GM23338 (cell line): ENCODE measurements around the gene TBC1D2B. TPM values are rescaled to one million over a fixed set of nuclear protein-coding genes. Genes with fewer than 3 reads are reported as not detected.

Experiments
- ATAC-seq: fragments of 200-7000 bp; cut with Tn5 transposase; 3 replicates; pipeline ENCODE4 v1.9.1; 2020
- DNase-seq: peaks from one replicate; pipeline ENCODE4 v3.0.0-alpha.2; 2015; ENCODE audit warnings: low spot score
- H2AFZ ChIP-seq: fragments of 200-600 bp; sonication (generic); 2 replicates; pipeline ENCODE4 v1.8.0; 2016; ENCODE audit warnings: antibody characterized with exemption, mild to moderate bottlenecking, moderate library complexity
- H3F3A ChIP-seq: fragments of 200-600 bp; sonication (generic); replicated peaks from 2 replicates; pipeline ENCODE4 v1.8.0; 2017; ENCODE audit warnings: antibody characterized with exemption, mixed run types, low read depth
- H3K27ac ChIP-seq: fragments of 200-600 bp; sonication (generic); 2 replicates; pipeline ENCODE4 v1.6.1; 2016; ENCODE audit warnings: low read depth
- H3K27me3 ChIP-seq: fragments of 200-600 bp; sonication (generic); 2 replicates; pipeline ENCODE4 v1.8.0; 2016; ENCODE audit warnings: mild to moderate bottlenecking, mixed run types, moderate library complexity; ENCODE audit not compliant: insufficient read depth
- H3K36me3 ChIP-seq: fragments of 200-600 bp; sonication (generic); 2 replicates; pipeline ENCODE4 v1.8.0; 2016; ENCODE audit warnings: mild to moderate bottlenecking; ENCODE audit not compliant: insufficient read depth
- H3K4me1 ChIP-seq: fragments of 200-600 bp; sonication (generic); 2 replicates; pipeline ENCODE4 v1.8.0; 2016; ENCODE audit warnings: mild to moderate bottlenecking, moderate library complexity; ENCODE audit not compliant: insufficient read depth
- H3K4me2 ChIP-seq: fragments of 200-600 bp; sonication (generic); 2 replicates; pipeline ENCODE4 v1.7.1; 2017; ENCODE audit warnings: mixed run types
- H3K4me3 ChIP-seq: fragments of 200-600 bp; sonication (generic); 2 replicates; pipeline ENCODE4 v1.6.1; 2016; ENCODE audit warnings: mixed run types
- H3K79me2 ChIP-seq: fragments of 200-600 bp; sonication (generic); replicated peaks from 2 replicates; pipeline ENCODE4 v1.8.0; 2017; ENCODE audit warnings: mild to moderate bottlenecking; ENCODE audit not compliant: insufficient read depth
- H3K9me2 ChIP-seq: fragments of 200-600 bp; sonication (generic); 2 replicates; pipeline ENCODE4 v1.8.0; 2017; ENCODE audit not compliant: insufficient read depth
- H4K20me1 ChIP-seq: fragments of 200-600 bp; sonication (generic); replicated peaks from 2 replicates; pipeline ENCODE4 v1.8.0; 2017; ENCODE audit warnings: mild to moderate bottlenecking; ENCODE audit not compliant: insufficient read depth
- H3K27ac Mint-ChIP-seq: 2 replicates; pipeline ENCODE4 v1.8.0; 2020; ENCODE audit warnings: inconsistent platforms, mild to moderate bottlenecking, moderate library complexity, mixed read lengths
- H3K27me3 Mint-ChIP-seq: 3 replicates; pipeline ENCODE4 v1.8.0; 2022; ENCODE audit warnings: low read depth, mild to moderate bottlenecking, moderate library complexity, mixed read lengths, inconsistent platforms; ENCODE audit not compliant: insufficient read depth, poor library complexity
- H3K36me3 Mint-ChIP-seq: 3 replicates; pipeline ENCODE4 v1.8.0; 2021; ENCODE audit warnings: low read depth, mild to moderate bottlenecking, inconsistent platforms, moderate library complexity, mixed read lengths
- H3K4me1 Mint-ChIP-seq: 3 replicates; pipeline ENCODE4 v1.8.0; 2020; ENCODE audit warnings: mild to moderate bottlenecking, inconsistent platforms, mixed read lengths
- H3K4me3 Mint-ChIP-seq: 3 replicates; pipeline ENCODE4 v1.8.0; 2021; ENCODE audit warnings: moderate library complexity, mild to moderate bottlenecking, inconsistent platforms, mixed read lengths
- H3K9me3 Mint-ChIP-seq: 3 replicates; pipeline ENCODE4 v1.8.0; 2020; ENCODE audit warnings: moderate library complexity, mild to moderate bottlenecking, inconsistent platforms, mixed read lengths
- CREB1 ChIP-seq: fragments of 250-450 bp; sonication (Bioruptor Pico); IDR thresholded peaks from 2 replicates; pipeline ENCODE4 v1.5.0; 2020; ENCODE audit warnings: low read depth, mild to moderate bottlenecking, moderate library complexity
- ETS1 ChIP-seq: IDR thresholded peaks from 2 replicates; pipeline ENCODE4 v1.6.1; 2016; ENCODE audit warnings: antibody characterized with exemption
- EZH2 ChIP-seq: fragments of 200-600 bp; sonication (generic); IDR thresholded peaks from one replicate; pipeline ENCODE4 v1.8.0; 2017; ENCODE audit warnings: antibody characterized with exemption, mild to moderate bottlenecking, low read depth; ENCODE audit not compliant: unreplicated experiment
- EZH2phosphoT487 ChIP-seq: fragments of 200-600 bp; sonication (generic); IDR thresholded peaks from one replicate; pipeline ENCODE4 v1.8.1; 2018; ENCODE audit warnings: antibody characterized with exemption; ENCODE audit not compliant: unreplicated experiment
- JUNB ChIP-seq: IDR thresholded peaks from one replicate; pipeline ENCODE4 v1.6.1; 2016; ENCODE audit warnings: antibody characterized with exemption; ENCODE audit not compliant: unreplicated experiment
- NANOG ChIP-seq: IDR thresholded peaks from 2 replicates; pipeline ENCODE4 v1.6.1; 2016; ENCODE audit warnings: antibody characterized with exemption, borderline replicate concordance
- POLR2AphosphoS5 ChIP-seq: IDR thresholded peaks from 2 replicates; pipeline ENCODE4 v1.6.1; 2016; ENCODE audit warnings: antibody characterized with exemption, low read depth
- REST ChIP-seq: IDR thresholded peaks from one replicate; pipeline ENCODE4 v1.6.1; 2018; ENCODE audit warnings: antibody characterized with exemption; ENCODE audit not compliant: unreplicated experiment
- STAT1 ChIP-seq: IDR thresholded peaks from one replicate; pipeline ENCODE4 v1.6.1; 2016; ENCODE audit warnings: antibody characterized with exemption; ENCODE audit not compliant: unreplicated experiment
- ZNF114 ChIP-seq: fragments of 250-450 bp; sonication (Bioruptor Pico); IDR thresholded peaks from 2 replicates; pipeline ENCODE4 v1.5.0; 2020; ENCODE audit warnings: mild to moderate bottlenecking, moderate library complexity
- ZNF331 ChIP-seq: fragments of 250-450 bp; sonication (Bioruptor Pico); IDR thresholded peaks from 2 replicates; pipeline ENCODE4 v1.5.0; 2020; ENCODE audit warnings: low read depth, mild to moderate bottlenecking, moderate library complexity
- polyA plus RNA-seq: library from polyadenylated mRNA; unstranded; fragments of >200 nt; fragmentation: Nextera tagmentation; extraction: Ambion mirVana; gene quantifications from 2 replicates; pipeline ENCODE4 v1.2.1, GENCODE V29; 2016
- total RNA-seq: library from RNA; depleted of rRNA; stranded (reverse); fragments of >200 nt; shearing (Covaris generic); gene quantifications from 2 replicates; pipeline ENCODE4 v1.2.3, GENCODE V29; 2014
- TF ChIP-seq, protein P1 (sequence below), 2 experiments: fragments of 200-600 bp in 1 of 2; sonication (generic) in 1 of 2; conservative IDR thresholded peaks; 2 replicates each; pipeline versions ENCODE4 v1.5.1 to v1.6.1; 2016 to 2017; ENCODE audit warnings: antibody characterized with exemption in 2 of 2, low read depth in 2 of 2, mild to moderate bottlenecking in 2 of 2, moderate library complexity in 1 of 2
- TF ChIP-seq, protein P2 (sequence below): fragments of 250-450 bp; sonication (Bioruptor Pico); IDR thresholded peaks from 2 replicates; pipeline ENCODE4 v1.5.0; 2020; ENCODE audit warnings: mild to moderate bottlenecking, moderate library complexity

TBC1D2B gene
- total and polyA plus RNA-seq, 2 experiments from 2014 or later: 3.6 to 17.8 TPM

- no peak overlapping the region for H3K4me3 Mint-ChIP-seq
- Histone ChIP-seq H3K4me1 (peaks cover 58% of the 10 kb centered on the region), H3K27ac (0 out of 2 replicates have a peak overlapping the region, but pooled peaks have one; percentile 64), H4K20me1 (0 out of 2 replicates have a peak, but pooled peaks cover 8% of the 10 kb centered on the region), H3K4me3 (no peak overlapping the region), H3K79me2 (peaks cover 66% of the 10 kb centered on the region), H2AFZ (no peak overlapping the region), H3F3A (0 out of 2 replicates have a peak, but pooled peaks cover 5% of the 10 kb centered on the region), H3K27me3 (0 out of 2 replicates have a peak, but pooled peaks cover 4% of the 10 kb centered on the region), H3K9me2 (peaks cover 4% of the 10 kb centered on the region; the same call in 1 of the 2 replicates), H3K36me3 (no peaks in the 10 kb centered on the region), H3K4me2 (no peak overlapping the region)
- H3K4me1 Mint-ChIP-seq: peaks cover 49% of the 10 kb centered on the region
- H3K27ac Mint-ChIP-seq: no peak overlapping the region
- ATAC-seq: no peak
- H3K9me3 Mint-ChIP-seq: no peaks in the 10 kb centered on the region
- no peaks in the 10 kb centered on the region for H3K36me3 Mint-ChIP-seq
- H3K27me3 Mint-ChIP-seq: peaks cover 4% of the 10 kb centered on the region
- no peak for TF ChIP-seq REST
- no peak for TF ChIP-seq CREB1 (CRISPR knock-in tag)
- no peak for TF ChIP-seq EZH2
- TF ChIP-seq POLR2AphosphoS5: no peak
- TF ChIP-seq ZNF114: no peak
- TF ChIP-seq NANOG: no peak
- TF ChIP-seq, protein P1, sequence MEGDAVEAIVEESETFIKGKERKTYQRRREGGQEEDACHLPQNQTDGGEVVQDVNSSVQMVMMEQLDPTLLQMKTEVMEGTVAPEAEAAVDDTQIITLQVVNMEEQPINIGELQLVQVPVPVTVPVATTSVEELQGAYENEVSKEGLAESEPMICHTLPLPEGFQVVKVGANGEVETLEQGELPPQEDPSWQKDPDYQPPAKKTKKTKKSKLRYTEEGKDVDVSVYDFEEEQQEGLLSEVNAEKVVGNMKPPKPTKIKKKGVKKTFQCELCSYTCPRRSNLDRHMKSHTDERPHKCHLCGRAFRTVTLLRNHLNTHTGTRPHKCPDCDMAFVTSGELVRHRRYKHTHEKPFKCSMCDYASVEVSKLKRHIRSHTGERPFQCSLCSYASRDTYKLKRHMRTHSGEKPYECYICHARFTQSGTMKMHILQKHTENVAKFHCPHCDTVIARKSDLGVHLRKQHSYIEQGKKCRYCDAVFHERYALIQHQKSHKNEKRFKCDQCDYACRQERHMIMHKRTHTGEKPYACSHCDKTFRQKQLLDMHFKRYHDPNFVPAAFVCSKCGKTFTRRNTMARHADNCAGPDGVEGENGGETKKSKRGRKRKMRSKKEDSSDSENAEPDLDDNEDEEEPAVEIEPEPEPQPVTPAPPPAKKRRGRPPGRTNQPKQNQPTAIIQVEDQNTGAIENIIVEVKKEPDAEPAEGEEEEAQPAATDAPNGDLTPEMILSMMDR (conservative IDR thresholded peaks at IDR 0.05; ENCODE audit: low read depth in 2 of 2): no peak
- TF ChIP-seq, protein P2, sequence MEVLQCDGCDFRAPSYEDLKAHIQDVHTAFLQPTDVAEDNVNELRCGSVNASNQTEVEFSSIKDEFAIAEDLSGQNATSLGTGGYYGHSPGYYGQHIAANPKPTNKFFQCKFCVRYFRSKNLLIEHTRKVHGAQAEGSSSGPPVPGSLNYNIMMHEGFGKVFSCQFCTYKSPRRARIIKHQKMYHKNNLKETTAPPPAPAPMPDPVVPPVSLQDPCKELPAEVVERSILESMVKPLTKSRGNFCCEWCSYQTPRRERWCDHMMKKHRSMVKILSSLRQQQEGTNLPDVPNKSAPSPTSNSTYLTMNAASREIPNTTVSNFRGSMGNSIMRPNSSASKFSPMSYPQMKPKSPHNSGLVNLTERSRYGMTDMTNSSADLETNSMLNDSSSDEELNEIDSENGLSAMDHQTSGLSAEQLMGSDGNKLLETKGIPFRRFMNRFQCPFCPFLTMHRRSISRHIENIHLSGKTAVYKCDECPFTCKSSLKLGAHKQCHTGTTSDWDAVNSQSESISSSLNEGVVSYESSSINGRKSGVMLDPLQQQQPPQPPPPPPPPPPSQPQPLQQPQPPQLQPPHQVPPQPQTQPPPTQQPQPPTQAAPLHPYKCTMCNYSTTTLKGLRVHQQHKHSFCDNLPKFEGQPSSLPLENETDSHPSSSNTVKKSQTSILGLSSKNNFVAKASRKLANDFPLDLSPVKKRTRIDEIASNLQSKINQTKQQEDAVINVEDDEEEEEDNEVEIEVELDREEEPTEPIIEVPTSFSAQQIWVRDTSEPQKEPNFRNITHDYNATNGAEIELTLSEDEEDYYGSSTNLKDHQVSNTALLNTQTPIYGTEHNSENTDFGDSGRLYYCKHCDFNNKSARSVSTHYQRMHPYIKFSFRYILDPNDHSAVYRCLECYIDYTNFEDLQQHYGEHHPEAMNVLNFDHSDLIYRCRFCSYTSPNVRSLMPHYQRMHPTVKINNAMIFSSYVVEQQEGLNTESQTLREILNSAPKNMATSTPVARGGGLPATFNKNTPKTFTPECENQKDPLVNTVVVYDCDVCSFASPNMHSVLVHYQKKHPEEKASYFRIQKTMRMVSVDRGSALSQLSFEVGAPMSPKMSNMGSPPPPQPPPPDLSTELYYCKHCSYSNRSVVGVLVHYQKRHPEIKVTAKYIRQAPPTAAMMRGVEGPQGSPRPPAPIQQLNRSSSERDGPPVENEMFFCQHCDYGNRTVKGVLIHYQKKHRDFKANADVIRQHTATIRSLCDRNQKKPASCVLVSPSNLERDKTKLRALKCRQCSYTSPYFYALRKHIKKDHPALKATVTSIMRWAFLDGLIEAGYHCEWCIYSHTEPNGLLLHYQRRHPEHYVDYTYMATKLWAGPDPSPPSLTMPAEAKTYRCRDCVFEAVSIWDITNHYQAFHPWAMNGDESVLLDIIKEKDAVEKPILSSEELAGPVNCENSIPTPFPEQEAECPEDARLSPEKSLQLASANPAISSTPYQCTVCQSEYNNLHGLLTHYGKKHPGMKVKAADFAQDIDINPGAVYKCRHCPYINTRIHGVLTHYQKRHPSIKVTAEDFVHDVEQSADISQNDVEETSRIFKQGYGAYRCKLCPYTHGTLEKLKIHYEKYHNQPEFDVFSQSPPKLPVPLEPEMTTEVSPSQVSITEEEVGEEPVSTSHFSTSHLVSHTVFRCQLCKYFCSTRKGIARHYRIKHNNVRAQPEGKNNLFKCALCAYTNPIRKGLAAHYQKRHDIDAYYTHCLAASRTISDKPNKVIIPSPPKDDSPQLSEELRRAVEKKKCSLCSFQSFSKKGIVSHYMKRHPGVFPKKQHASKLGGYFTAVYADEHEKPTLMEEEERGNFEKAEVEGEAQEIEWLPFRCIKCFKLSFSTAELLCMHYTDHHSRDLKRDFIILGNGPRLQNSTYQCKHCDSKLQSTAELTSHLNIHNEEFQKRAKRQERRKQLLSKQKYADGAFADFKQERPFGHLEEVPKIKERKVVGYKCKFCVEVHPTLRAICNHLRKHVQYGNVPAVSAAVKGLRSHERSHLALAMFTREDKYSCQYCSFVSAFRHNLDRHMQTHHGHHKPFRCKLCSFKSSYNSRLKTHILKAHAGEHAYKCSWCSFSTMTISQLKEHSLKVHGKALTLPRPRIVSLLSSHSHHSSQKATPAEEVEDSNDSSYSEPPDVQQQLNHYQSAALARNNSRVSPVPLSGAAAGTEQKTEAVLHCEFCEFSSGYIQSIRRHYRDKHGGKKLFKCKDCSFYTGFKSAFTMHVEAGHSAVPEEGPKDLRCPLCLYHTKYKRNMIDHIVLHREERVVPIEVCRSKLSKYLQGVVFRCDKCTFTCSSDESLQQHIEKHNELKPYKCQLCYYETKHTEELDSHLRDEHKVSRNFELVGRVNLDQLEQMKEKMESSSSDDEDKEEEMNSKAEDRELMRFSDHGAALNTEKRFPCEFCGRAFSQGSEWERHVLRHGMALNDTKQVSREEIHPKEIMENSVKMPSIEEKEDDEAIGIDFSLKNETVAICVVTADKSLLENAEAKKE (CRISPR knock-in tag): no peak
- TF ChIP-seq JUNB: no peak
- TF ChIP-seq STAT1: no peak
- TF ChIP-seq EZH2phosphoT487: no peak
- no peak for TF ChIP-seq ETS1
- TF ChIP-seq ZNF331 (CRISPR knock-in tag): no peak
- DNase-seq: no peak
Measured at GRCh38 chr15:78073046-78073787, 4.3 kb downstream of the TBC1D2B start.
